Amniotic stem cell (primary cell): Measurements from ENCODE around the gene BRD2.
"Not testable (repeated sequence)": the region's sequence is repeated elsewhere in the genome, so short reads cannot be mapped to it uniquely, and the experiment has no call there.

Experiments
- DNase-seq: peaks from one replicate; lab custom pipeline; 2025; lab: John Stamatoyannopoulos, UW

The BRD2 gene

GRCh38 chr6:32968093-32968866, at the start of gene BRD2:
Gene BRD2 (plus strand): TSS chr6:32968594. CDS start chr6:32972899, 4,305 bp downstream.
- DNase-seq: peak; percentile 92

- no peak for DNase-seq
Measured at GRCh38 chr6:32920715-32921114, 47.7 kb upstream of the BRD2 start.

GRCh38 chr6:32922083-32922482, 46.3 kb upstream of the BRD2 start:
- no peak for DNase-seq

GRCh38 chr6:32931211-32931610, 37.2 kb upstream of the BRD2 start:
- no peak for DNase-seq

- DNase-seq: no peak
Measured at GRCh38 chr6:32932132-32932868, 36.1 kb upstream of the BRD2 start.

- peak; percentile 26 for DNase-seq
Measured at GRCh38 chr6:32933661-32934085, 34.7 kb upstream of the BRD2 start.

GRCh38 chr6:32935551-32936238, 32.7 kb upstream of the BRD2 start:
- no peak for DNase-seq

- no peak for DNase-seq
Measured at GRCh38 chr6:32936239-32937152, 31.9 kb upstream of the BRD2 start.

- DNase-seq: no peak
Measured at GRCh38 chr6:32937230-32937633, 31.2 kb upstream of the BRD2 start.

GRCh38 chr6:32938494-32938893, 29.9 kb upstream of the BRD2 start:
- no peak for DNase-seq

GRCh38 chr6:32940656-32941213, 27.7 kb upstream of the BRD2 start, which contains the start of gene HLA-DMB:
Gene HLA-DMB (minus strand): TSS chr6:32941028. CDS start chr6:32940807, 221 bp downstream.
- DNase-seq: peak; percentile 41

GRCh38 chr6:32941214-32941768, 27.1 kb upstream of the BRD2 start:
- no peak for DNase-seq

GRCh38 chr6:32942555-32943123, 25.8 kb upstream of the BRD2 start:
- not testable (repeated sequence) for DNase-seq

GRCh38 chr6:32943864-32944649, 24.3 kb upstream of the BRD2 start:
- DNase-seq: no peak

- DNase-seq: no peak
Measured at GRCh38 chr6:32945108-32945760, 23.2 kb upstream of the BRD2 start.

GRCh38 chr6:32945953-32946352, 22.4 kb upstream of the BRD2 start:
- DNase-seq: no peak

GRCh38 chr6:32946893-32947292, 21.5 kb upstream of the BRD2 start:
- no peak for DNase-seq

- DNase-seq: no peak
Measured at GRCh38 chr6:32947552-32948465, 20.6 kb upstream of the BRD2 start.
